Tibial artery (tissue), 4 donors: ENCODE results near the gene DNMT3A.

Source experiments
- DNase-seq, 2 donors: peaks; one replicate each; pipeline ENCODE4 v3.0.0-alpha.2; 2019
- H3K27ac ChIP-seq, 2 donors: fragments of 200-600 bp; sonication (generic) in 1 of 2; 1 replicate in 1 of 2; 2 replicates in 1 of 2; pipeline ENCODE4 v1.5.1; 2018 to 2019; ENCODE audit warnings: mild to moderate bottlenecking in 1 of 2
- H3K27me3 ChIP-seq, 2 donors: fragments of 200-600 bp; sonication (generic) in 1 of 2; one replicate each; pipeline versions ENCODE4 v1.5.1 to v1.6.0; 2016 to 2019
- H3K36me3 ChIP-seq, 3 donors: fragments of 200-600 bp; sonication (generic) in 2 of 3; one replicate each; pipeline ENCODE4 v1.5.1; 2016 to 2019; ENCODE audit warnings: mild to moderate bottlenecking in 2 of 3
- H3K4me1 ChIP-seq, 4 donors: fragments of 200-600 bp; sonication (generic) in 2 of 4; 1 replicate in 3 of 4; 2 replicates in 1 of 4; pipeline ENCODE4 v1.5.1; 2016 to 2019
- H3K4me3 ChIP-seq, 2 donors: fragments of 200-600 bp; sonication (generic) in 1 of 2; 1 replicate in 1 of 2; 2 replicates in 1 of 2; pipeline ENCODE4 v1.5.1; 2018 to 2019; ENCODE audit warnings: mild to moderate bottlenecking in 2 of 2
- H3K9me3 ChIP-seq, 3 donors: fragments of 200-600 bp; sonication (generic) in 1 of 3; one replicate each; pipeline ENCODE4 v1.5.1; 2016 to 2019
- CTCF ChIP-seq, 2 experiments: fragments of 200-600 bp in 1 of 2; fragments of 450-650 bp in 1 of 2; IDR thresholded peaks; one replicate each; pipeline ENCODE4 v1.5.1; 2017 to 2019; ENCODE audit warnings: antibody characterized with exemption in 2 of 2, mild to moderate bottlenecking in 1 of 2, moderate library complexity in 1 of 2
- intact Hi-C: fragments of 100-400 bp; cut with DNase I; formaldehyde crosslinking; loops from one replicate; pipeline ENCODE4 v1.15.0; 2023; ENCODE audit warnings: low total_unique reads

Gene DNMT3A

GRCh38 chr2:25366629-25367028 is 24.9 kb upstream of the DNMT3A start:
- no peaks in the 10 kb centered on the region for H3K36me3 ChIP-seq
- intact Hi-C loops, result no loop called here

GRCh38 chr2:25365241-25365640 is 23.5 kb upstream of the DNMT3A start:
- no peak overlapping the region for H3K27ac ChIP-seq
- no peaks in the 10 kb centered on the region for H3K27me3 ChIP-seq
- H3K4me3 ChIP-seq, result no peak overlapping the region
- no peak for DNase-seq
- H3K36me3 ChIP-seq, result no peaks in the 10 kb centered on the region
- no peaks in the 10 kb centered on the region for H3K9me3 ChIP-seq
- intact Hi-C loops, result no loop called here
- H3K4me1 ChIP-seq, result peaks cover 0 to 14% (median 5%) of the 10 kb centered on the region in 4 donors
- TF ChIP-seq CTCF (IDR thresholded peaks at IDR 0.05), result no peak

More at GRCh38 chr2:25366629-25367028, 24.9 kb upstream of the DNMT3A start:
- Histone ChIP-seq H3K9me3 (no peaks in the 10 kb centered on the region), H3K4me3 (no peak overlapping the region), H3K27ac (no peak overlapping the region), H3K27me3 (no peaks in the 10 kb centered on the region), H3K4me1 (peaks cover 0 to 9% (median 3%) of the 10 kb centered on the region in 4 donors)
- DNase-seq, result no peak
- no peak for TF ChIP-seq CTCF (IDR thresholded peaks at IDR 0.05)

GRCh38 chr2:25363733-25364132 is 22.0 kb upstream of the DNMT3A start:
- Histone ChIP-seq H3K4me3 (no peak overlapping the region), H3K4me1 (peaks cover 0 to 14% (median 5%) of the 10 kb centered on the region in 4 donors)

GRCh38 chr2:25362434-25363145 is 20.9 kb upstream of the DNMT3A start:
- Histone ChIP-seq H3K27ac (peak overlapping the region; percentile 30), H3K36me3 (no peaks in the 10 kb centered on the region), H3K27me3 (no peaks in the 10 kb centered on the region), H3K4me3 (peak overlapping the region; percentile 36 to 49), H3K9me3 (no peaks in the 10 kb centered on the region), H3K4me1 (peaks cover 0 to 14% (median 5%) of the 10 kb centered on the region in 4 donors)
- intact Hi-C loops, result no loop called here
- no peak for TF ChIP-seq CTCF (IDR thresholded peaks at IDR 0.05)
- no peak for DNase-seq

More at GRCh38 chr2:25363733-25364132, 22.0 kb upstream of the DNMT3A start:
- TF ChIP-seq CTCF (IDR thresholded peaks at IDR 0.05), result no peak
- DNase-seq, result no peak
- no peaks in the 10 kb centered on the region for H3K36me3 ChIP-seq
- H3K9me3 ChIP-seq, result no peaks in the 10 kb centered on the region
- no peaks in the 10 kb centered on the region for H3K27me3 ChIP-seq
- intact Hi-C loops, result no loop called here
- H3K27ac ChIP-seq, result no peak overlapping the region

- no peaks in the 10 kb centered on the region for H3K36me3 ChIP-seq
- H3K27ac ChIP-seq, result peak overlapping the region; percentile 30
- no peaks in the 10 kb centered on the region for H3K9me3 ChIP-seq
- H3K4me1 ChIP-seq, result peaks cover 0 to 14% (median 5%) of the 10 kb centered on the region in 4 donors
- no peaks in the 10 kb centered on the region for H3K27me3 ChIP-seq
- intact Hi-C loops, result no loop called here
- H3K4me3 ChIP-seq, result peak overlapping the region; percentile 36 to 49
- TF ChIP-seq CTCF (IDR thresholded peaks at IDR 0.05), result peak; percentile 90 to 99
- peak; percentile 91 to 94 for DNase-seq
Observed at GRCh38 chr2:25362049-25362433, 20.3 kb upstream of the DNMT3A start.
